ENCODE measurements around the gene ITGA3.

ITGA3 gene

GRCh38 chr17:50087912-50088405 lies 32.0 kb downstream of the ITGA3 start:
- no peak for TF ChIP-seq CTCF (IDR thresholded peaks at IDR 0.05; ENCODE audit: poor library complexity, severe bottlenecking)
- ATAC-seq (ENCODE audit: low read depth) (no peak), DNase-seq (ENCODE audit: low spot score) (no peak)
- Histone ChIP-seq H3K9me3 (ENCODE audit: severe bottlenecking) (no peaks in the 10 kb centered on the region), H3K27ac (ENCODE audit: poor library complexity, severe bottlenecking) (peak overlapping the region; percentile 21), H3K36me3 (ENCODE audit: low read depth) (peaks cover 70% of the 10 kb centered on the region), H3K27me3 (ENCODE audit: insufficient read depth, poor library complexity, severe bottlenecking) (no peaks in the 10 kb centered on the region), H3K4me3 (ENCODE audit: severe bottlenecking) (no peak overlapping the region), H3K4me1 (ENCODE audit: insufficient read depth, poor library complexity, severe bottlenecking) (no peaks in the 10 kb centered on the region)

- Histone ChIP-seq H3K4me3 (ENCODE audit: severe bottlenecking) (no peak overlapping the region), H3K27me3 (ENCODE audit: insufficient read depth, poor library complexity, severe bottlenecking) (no peaks in the 10 kb centered on the region), H3K36me3 (ENCODE audit: low read depth) (peaks cover 58% of the 10 kb centered on the region), H3K4me1 (ENCODE audit: insufficient read depth, poor library complexity, severe bottlenecking) (peaks cover 3% of the 10 kb centered on the region), H3K27ac (ENCODE audit: poor library complexity, severe bottlenecking) (peak overlapping the region; percentile 55), H3K9me3 (ENCODE audit: severe bottlenecking) (no peaks in the 10 kb centered on the region)
- TF ChIP-seq CTCF (IDR thresholded peaks at IDR 0.05; ENCODE audit: poor library complexity, severe bottlenecking): no peak
- ATAC-seq (ENCODE audit: low read depth): no peak
- DNase-seq (ENCODE audit: low spot score): no peak
These were observed 33.3 kb downstream of the ITGA3 start for GRCh38 chr17:50088952-50089825.

GRCh38 chr17:50090071-50090470 lies 34.2 kb downstream of the ITGA3 start:
- Histone ChIP-seq H3K36me3 (ENCODE audit: low read depth) (peaks cover 49% of the 10 kb centered on the region), H3K27ac (ENCODE audit: poor library complexity, severe bottlenecking) (peak overlapping the region; percentile 55), H3K9me3 (ENCODE audit: severe bottlenecking) (no peaks in the 10 kb centered on the region), H3K27me3 (ENCODE audit: insufficient read depth, poor library complexity, severe bottlenecking) (no peaks in the 10 kb centered on the region), H3K4me3 (ENCODE audit: severe bottlenecking) (no peak overlapping the region), H3K4me1 (ENCODE audit: insufficient read depth, poor library complexity, severe bottlenecking) (peaks cover 3% of the 10 kb centered on the region)
- DNase-seq (ENCODE audit: low spot score): no peak
- no peak for ATAC-seq (ENCODE audit: low read depth)
- no peak for TF ChIP-seq CTCF (IDR thresholded peaks at IDR 0.05; ENCODE audit: poor library complexity, severe bottlenecking)

GRCh38 chr17:50090971-50091917 lies 35.3 kb downstream of the ITGA3 start:
- H3K27me3 ChIP-seq (ENCODE audit: insufficient read depth, poor library complexity, severe bottlenecking): no peaks in the 10 kb centered on the region
- ATAC-seq (ENCODE audit: low read depth) (no peak), DNase-seq (ENCODE audit: low spot score) (no peak)
- H3K27ac ChIP-seq (ENCODE audit: poor library complexity, severe bottlenecking): peak overlapping the region; percentile 55
- H3K9me3 ChIP-seq (ENCODE audit: severe bottlenecking): no peaks in the 10 kb centered on the region
- no peak for TF ChIP-seq CTCF (IDR thresholded peaks at IDR 0.05; ENCODE audit: poor library complexity, severe bottlenecking)
- peaks cover 44% of the 10 kb centered on the region for H3K36me3 ChIP-seq (ENCODE audit: low read depth)
- peaks cover 3% of the 10 kb centered on the region for H3K4me1 ChIP-seq (ENCODE audit: insufficient read depth, poor library complexity, severe bottlenecking)
- H3K4me3 ChIP-seq (ENCODE audit: severe bottlenecking): no peak overlapping the region
